DMS153 (cell line): ENCODE results near the gene SPAG16.

ENCODE experiments used
- DNase-seq: peaks from one replicate; lab custom pipeline; 2025; lab: John Stamatoyannopoulos, UW

Gene SPAG16

DNA sequence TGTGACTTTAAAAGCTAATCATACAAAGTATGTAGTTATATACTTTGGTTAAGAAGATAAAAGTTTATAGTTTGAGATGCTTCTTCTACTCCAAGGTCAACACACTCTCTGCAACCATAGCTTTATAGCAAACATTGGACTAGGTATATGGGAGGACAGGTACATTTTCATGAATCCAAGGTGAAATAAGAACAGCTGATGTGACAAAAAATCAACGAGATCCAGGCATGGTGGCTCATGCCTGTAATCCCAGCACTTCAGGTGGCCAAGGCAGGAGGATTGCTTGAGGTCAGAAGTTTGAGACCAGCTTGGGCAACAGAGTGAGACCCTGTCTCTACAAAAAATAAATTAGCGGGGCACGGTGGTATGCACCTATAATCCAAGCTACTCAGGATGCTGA, 963.3 kb downstream of the SPAG16 start:
- DNase-seq: no peak

DNA sequence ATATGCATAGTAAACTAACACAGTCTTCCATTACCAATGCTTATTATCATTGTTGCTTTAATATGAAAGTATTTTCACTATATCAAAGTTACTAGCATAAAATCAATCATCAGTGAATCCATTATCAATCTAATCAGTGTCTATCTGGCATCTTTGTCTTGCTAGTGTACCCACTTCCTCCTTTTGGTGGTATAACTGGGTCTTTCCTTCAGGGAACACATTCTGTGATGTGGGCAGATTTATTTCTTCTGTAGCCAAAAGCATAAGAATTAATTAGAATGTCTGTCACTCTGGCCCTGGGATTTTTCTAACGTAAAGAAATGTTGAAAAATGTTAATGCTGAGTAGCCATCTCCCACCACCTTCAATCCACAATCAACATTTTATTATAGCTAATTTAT, 970.8 kb downstream of the SPAG16 start:
- DNase-seq: no peak

DNA sequence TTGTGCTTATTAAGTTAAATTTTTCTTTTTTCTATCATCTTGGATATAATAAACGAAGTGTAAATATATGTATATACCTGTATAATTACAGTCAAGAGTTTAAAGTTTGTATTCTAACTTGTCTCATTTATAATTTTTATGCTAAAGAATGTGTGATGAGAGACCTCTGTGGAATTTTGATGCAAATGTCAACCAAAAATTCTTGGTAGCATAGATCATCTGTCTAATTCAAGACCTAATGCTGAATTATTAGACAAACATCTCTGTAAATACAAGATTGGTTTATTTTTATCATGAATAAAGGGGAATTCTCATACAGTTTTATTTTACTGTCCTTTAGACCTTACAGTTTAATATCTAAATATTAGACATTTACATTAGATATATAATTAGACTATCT, 977.4 kb downstream of the SPAG16 start:
- DNase-seq: no peak

DNA sequence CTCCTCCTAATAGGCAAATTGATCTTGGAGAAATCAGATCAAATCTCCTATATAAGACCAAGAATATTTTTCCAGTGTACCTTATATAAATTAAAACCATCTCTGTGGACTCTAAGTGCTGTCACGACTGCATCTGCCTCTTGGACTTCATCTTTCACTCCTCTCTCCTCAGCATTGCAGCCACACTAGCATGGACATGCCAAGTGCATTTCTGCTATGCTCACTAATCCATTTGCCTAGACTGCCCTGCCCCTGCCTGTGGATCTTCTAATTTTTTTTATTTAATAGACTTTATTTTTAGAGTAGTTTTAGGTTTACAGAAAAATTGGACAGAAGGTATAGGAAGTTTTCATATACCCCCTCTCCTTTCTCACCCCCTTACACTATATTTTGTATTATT, 979.9 kb downstream of the SPAG16 start:
- no peak for DNase-seq

DNA sequence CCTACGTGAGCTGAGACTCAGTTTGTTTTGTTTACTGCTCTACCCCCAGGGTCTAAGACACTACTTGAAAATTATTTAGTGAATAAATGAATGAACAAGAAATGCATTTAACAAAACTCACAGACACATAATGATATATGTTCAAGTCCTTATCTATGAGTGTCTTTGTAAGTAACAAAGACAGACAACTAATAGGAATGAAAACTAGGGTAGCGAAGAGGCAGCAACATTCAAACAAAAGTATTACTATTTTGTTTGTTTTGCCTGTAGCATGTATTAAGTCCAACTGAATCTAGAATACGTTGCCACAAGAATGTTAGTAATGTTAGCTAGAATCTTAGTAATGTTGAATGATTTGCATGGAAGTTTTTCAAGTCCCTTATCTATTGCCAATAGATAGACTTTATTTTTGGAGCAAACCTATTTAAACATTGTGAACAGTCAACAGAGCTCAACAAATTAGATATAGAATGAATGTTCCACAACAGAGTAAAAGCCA, 981.8 kb downstream of the SPAG16 start:
- no peak for DNase-seq

DNA sequence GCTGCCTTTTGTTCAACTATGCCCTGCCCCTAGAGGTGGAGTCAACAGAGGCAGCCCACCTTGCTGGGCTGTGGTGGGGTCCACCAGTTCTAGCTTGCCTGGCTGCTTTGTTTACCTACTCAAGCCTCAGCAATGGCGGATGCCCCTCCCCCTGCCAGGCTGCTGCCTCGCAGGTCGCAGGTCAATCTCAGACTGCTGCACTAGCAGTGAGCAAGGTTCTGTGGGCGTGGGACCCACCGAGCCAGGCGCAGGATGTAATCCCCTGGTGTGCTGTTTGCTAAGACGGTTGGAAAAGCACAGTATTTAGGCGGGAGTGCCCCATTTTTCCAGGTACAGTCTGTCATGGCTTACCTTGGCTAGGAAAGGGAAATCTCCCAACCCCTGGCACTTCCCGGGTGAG, 993.6 kb downstream of the SPAG16 start:
- no peak for DNase-seq

DNA sequence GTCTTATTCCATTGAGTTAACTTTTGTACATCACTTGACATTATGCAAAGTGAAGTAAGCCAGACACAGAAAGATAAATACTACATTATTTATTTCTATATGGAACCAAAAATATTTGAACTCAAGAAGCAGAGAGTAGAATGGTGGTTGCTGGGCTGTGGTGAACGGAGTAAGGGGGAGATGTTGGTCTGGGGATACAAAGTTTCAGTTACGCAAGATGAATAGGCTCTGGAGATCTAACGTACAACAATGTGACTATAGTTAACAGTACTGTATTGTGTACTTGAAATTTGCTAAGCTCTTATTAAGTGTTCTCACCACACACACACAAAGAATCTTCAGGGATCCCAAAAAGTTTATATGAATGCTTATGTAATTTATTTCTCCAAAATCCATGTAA, 1001.7 kb downstream of the SPAG16 start:
- DNase-seq: no peak

DNA sequence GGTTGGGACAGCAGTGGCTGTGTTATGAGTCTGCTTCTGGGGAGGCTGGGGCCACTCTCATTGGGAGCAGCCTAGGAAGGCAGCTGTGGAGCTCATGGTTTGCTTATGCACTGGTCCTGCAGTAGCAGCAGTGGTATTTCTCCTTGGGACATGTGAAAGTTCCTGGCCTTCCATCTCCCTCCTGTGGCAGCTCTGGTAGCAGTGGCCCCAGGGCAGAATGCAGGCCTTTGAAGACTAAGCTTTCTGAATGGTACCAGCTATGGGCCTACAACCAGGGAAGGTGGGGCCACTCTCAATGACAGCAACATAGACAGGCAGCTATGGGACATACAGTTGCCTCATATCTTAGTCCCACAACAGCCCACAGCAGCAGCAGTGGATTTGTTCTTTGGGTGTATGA, 1009.3 kb downstream of the SPAG16 start:
- no peak for DNase-seq

DNA sequence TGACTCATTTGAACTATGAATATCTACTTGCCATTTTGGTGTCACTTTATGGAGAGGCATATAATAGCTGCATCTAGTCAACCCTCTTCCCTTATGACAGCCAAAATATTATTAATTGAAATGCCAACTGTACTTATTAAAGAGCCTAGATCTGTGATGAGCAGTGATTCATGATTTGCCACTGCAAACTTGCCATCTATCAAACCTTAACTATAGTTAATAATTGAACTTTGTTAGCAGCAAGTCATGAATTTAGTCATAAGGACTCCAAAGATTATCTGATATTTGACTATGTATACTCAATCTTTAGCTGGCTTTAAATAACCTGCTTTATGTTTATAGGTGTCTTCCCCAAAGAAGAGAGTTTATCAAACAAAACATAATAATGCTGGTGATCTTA, 1010.2 kb downstream of the SPAG16 start:
- no peak for DNase-seq

DNA sequence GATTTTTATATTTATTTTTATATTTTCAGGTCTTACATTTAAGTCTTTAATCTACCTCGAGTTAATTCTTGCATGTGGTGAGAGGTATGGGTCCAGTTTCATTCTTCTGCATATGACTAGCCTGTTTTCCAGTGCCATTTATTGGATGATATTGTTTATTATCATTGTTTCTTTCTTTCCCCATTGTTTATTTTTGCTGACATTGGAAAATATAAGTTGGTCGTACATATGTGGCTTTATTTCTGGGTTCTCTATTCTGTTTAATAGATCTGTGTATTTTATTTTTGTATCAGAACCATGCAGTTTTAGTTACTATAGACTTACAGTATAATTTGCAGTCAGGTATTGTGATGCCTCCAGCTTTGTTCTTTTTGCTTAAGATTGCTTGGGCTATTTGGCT, 1013.2 kb downstream of the SPAG16 start:
- no peak for DNase-seq

DNA sequence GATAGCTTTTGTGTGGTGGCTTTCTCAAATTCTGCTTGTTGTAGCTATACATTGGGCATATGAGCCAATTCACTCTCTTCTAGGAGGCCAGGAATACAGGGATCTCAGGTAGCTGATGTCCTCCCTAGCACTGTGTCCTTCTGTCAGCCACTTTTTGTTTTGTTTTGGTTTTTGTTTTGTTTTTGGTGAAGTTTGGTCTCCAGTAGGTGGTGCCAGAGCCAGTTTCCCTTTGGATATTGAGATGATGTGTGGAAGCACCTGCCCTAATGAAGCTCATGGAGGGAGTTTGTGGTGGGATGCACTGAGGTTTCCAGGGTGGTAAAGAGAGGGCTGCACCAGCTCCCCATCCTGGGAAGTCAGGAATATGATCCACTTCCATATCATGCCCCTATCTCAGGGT, 1026.1 kb downstream of the SPAG16 start:
- DNase-seq: no peak

DNA sequence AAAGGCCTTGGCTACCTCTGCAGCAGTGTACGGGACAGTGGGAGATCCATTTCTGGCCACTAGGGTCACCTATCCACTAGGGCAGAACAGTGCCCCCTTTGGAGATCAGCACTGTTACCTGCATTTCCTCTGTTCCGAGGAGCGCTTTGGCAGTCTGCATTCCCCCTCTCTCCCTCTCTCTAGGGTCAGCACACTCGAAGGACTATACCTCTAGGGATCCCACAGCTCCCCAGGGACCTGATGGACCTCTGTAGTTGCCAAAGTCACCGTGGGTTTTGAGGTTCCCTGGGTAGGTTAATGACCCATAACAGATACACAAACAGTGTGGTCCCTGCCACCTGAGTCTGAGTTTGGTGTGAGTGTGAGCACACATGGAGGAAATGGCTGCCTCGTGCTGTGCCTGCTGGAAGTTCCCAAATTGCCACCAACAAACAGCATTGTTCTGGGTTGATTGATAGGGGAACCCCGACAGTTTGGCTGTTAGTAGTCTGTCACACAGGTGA, 1026.8 kb downstream of the SPAG16 start:
- no peak for DNase-seq

DNA sequence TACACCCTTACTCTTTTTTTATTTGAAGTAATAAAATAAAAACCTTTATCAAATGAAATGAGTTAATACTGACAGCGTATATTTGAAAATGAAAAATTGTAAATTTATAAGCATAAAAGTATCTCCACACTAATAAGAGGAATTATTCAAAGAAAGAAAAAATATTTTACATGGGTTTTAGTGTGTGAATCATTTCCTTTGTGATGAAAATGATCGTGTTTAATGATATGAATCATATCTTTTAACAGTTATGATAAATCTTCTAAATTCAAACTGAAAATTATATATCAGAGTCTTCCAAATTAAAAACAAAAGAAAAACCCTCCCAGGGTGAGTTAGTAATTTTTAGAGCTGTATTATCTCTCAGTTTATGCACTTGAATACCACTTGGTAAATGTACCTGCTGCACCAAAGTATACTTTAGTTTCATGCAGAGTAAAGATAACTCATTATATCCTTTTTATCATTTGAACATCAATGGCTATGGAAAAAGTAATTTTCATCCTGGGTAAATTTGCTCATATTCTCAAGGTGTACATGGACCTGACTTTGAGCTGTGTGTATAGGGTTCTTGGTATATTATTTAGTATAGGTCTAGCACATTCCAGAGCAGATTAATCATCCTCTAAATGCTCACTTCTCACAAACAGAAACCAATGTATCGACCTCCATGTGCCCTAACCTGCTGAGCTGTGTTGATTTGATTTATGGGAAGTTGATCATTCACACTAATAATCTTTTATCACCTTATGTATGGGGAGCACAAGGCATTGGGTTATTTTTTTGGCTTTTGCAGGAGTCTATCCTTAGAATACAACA, 1027.9 kb downstream of the SPAG16 start:
- no peak for DNase-seq

DNA sequence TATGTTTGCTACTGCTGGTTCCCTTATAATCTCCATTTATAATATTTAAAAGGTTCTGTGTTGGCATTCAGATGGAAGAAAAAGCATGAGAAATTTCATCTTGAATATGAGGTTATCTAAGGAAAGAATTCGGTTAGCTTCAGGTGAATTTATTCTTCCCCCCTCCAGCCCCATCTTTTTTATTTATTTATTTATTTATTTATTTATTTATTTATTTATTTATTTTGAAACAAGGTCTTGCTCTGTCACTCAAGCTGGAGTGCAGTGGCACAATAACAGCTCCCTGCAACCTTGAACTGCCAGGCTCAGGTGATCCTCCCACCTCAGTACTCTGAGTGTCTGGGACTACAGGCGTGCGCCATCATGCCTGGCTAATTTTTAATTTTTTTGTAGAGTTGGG, 1031.1 kb downstream of the SPAG16 start:
- no peak for DNase-seq

DNA sequence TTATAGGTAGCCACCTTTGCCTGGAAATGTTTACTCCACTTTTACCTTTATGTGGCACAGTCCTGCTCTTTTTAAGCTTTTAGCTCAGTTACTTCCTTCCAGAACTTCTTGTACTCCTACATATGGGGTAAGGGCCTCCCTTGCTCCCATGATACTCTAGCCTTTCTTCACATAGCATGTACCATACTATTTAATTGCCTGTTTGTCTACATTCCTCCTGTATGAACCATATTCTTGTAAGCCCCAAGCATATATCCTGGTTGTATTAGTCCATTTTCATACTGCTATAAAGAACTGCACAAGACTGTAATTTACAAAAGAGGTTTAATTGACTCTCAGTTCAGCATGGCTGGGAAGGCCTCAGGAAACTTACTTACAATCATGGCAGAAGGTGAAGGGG, 1035.9 kb downstream of the SPAG16 start:
- DNase-seq: no peak

DNA sequence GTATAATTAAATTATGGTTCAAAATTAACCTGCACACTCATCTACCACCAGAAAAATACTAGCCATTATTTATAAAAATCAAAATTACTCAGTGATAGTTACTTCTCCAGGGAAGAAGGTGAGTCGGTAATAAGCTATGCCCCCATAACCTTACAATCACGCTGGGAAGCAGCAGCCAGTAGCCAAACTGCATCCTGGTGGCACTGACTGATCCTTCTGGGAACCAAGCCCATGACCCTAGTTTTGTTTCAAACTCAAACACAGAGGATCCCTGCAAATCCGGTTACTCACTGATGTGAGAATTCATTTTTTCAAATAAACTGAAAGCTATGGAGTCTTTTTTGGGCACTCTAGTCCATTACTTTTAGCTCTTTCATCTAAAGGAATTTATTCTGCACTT, 1038.4 kb downstream of the SPAG16 start:
- no peak for DNase-seq

DNA sequence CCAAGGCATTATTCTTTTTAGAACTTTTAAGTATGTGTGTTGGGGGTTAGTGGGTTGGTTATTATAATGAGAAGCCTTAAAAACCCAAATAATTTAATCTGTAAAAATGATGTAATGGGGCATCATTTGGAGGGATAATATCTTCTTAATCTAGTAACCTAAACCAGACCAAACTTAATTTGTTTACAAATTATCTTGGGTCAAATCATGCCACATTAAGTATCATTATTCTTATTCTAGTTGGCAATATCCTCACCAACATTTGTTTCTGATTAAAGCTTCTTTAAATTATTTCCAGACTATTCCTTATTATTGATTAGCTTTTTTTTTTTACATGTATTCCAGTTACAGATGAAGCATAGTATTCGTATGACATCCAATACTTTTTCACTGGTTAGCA, 1041.1 kb downstream of the SPAG16 start:
- no peak for DNase-seq

DNA sequence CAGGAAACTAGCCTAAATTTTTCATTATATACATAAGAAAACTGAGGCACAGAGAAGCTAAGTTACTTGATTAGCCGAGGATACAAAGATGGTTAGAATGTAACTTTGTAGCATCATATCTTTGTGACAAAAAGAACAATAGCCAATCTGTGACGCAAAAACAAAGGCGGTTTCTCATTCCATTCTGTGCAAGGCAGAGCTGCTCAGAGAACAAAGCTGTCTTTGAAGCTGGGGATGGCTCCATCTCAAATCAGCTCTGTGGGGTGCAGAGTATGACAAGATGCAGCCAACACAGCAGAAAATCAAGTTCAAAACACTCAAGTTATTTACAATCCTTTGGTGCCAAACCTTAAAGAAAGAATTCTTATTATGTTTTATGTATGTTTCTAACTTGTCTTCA, 1044.7 kb downstream of the SPAG16 start:
- no peak for DNase-seq

DNA sequence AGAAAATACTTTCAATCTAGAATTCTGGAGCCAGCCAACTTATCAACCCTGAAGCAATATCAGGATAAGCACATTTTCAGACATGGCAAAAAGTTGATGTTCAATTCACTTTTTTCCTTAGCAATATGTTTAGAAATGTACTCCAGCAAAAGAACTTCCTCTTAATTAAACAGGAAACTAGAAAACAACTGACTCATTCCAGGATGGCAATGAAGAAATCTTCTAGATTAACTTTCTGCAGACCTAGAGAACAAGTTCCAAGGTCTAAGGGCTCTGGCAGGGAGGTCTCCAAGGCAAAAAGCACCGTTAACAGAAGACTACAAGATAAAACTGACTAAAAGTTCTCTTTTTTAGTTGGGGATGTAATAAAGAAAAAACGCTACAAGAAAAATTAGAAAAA, 1057.4 kb downstream of the SPAG16 start:
- DNase-seq: no peak

DNA sequence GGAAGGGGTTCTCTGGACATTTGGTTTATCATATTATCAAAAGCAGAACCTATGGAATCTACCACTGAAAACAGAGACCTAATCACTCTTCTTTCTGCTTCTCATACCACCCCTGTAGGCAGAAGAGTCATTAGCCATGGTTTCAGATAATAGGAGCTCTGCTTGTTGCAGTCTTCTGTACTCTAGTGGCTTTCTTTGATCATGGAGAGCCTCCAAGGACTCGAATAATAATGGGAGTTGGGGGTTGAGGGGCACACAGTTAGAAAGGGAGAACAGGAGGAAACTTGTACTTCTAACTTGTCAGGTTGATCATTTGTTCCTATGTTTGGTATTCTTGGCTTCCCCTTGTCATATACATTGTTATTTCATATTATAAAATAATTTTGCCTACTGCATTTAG, 1074.2 kb downstream of the SPAG16 start:
- no peak for DNase-seq

DNA sequence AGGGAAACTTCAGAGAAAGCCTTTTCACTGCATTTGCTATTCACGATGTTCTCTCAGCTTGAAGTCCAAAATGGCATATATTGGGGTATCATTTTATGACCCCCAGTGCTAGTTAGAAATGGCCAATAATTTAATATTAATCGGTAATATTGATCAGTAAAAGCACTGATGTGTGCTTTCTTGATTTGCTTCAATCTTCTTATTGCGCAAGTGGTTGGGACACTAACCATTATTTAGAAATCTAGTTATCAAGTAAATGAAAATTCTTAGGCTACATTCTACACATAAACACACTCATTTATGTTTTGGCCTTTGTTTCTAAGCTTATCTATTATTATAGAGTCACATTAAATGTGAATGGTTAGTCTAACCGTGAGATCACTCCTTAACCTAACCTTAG, 1076.9 kb downstream of the SPAG16 start:
- no peak for DNase-seq

DNA sequence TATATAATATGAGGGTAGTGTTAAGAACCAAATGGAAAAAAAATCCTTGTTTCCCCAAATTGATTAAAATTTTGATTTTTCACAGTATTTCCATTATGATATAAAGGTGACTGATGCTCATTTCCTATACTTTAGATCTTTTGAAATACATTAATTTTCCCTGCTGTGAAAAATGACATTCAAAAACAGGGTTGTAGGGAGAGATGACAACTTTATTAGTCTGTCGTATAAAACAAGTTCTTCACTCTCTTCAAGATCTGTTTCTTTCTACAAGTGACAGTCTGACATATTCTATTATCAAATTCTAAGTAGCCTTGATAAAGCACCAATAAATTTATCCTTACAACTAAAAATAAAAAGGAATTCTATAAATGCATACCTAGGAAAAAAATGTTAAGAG, 1081.3 kb downstream of the SPAG16 start:
- DNase-seq: no peak

DNA sequence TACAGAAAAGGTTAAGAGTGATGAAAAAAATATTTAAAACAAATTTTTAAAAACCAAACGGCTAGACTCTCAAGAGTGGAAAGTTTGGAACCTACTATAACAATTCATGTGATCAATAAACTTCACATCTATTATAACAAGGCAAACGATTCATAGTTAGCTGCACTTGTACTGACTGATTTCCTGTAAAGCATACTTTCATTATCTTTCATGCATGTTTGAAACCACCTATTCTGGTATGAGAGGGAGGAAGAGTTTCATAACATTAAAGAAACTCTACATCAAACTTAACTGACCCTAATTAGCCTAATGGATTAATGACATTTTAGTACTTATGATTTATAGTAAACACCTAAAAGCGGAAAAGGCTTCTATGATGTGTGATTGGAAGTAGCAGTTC, 1082.9 kb downstream of the SPAG16 start:
- no peak for DNase-seq
